HG03135 (cell line): ENCODE data around the gene DNAH1.

Experiments used
- ATAC-seq: cut with Tn5 transposase; IDR thresholded peaks from one replicate; pipeline ENCODE4 v1.9.1; 2021; ENCODE audit warnings: mild to moderate bottlenecking, moderate library complexity; ENCODE audit not compliant: unreplicated experiment

Gene DNAH1

GRCh38 chr3:52431459-52432223 is 115.5 kb downstream of the DNAH1 start:
- ATAC-seq: no peak

GRCh38 chr3:52432225-52432624 is 116.1 kb downstream of the DNAH1 start:
- no peak for ATAC-seq

GRCh38 chr3:52432691-52433141 is 116.6 kb downstream of the DNAH1 start:
- ATAC-seq: no peak

GRCh38 chr3:52433328-52433995 is 117.3 kb downstream of the DNAH1 start:
- ATAC-seq: no peak

GRCh38 chr3:52433996-52434479 is 117.9 kb downstream of the DNAH1 start:
- no peak for ATAC-seq

GRCh38 chr3:52434491-52435115 is 118.5 kb downstream of the DNAH1 start:
- ATAC-seq: no peak

GRCh38 chr3:52435246-52436101 is 119.4 kb downstream of the DNAH1 start:
- ATAC-seq: no peak

GRCh38 chr3:52436500-52437149 is 120.5 kb downstream of the DNAH1 start:
- ATAC-seq: no peak

- no peak for ATAC-seq
Measured at GRCh38 chr3:52437326-52438103, 121.4 kb downstream of the DNAH1 start.

GRCh38 chr3:52438104-52438376 is 121.9 kb downstream of the DNAH1 start:
- ATAC-seq: no peak

GRCh38 chr3:52438579-52439425 is 122.7 kb downstream of the DNAH1 start:
- ATAC-seq: no peak

GRCh38 chr3:52439426-52440248 is 123.5 kb downstream of the DNAH1 start:
- ATAC-seq: no peak

GRCh38 chr3:52440249-52440551 is 124.1 kb downstream of the DNAH1 start:
- no peak for ATAC-seq

GRCh38 chr3:52440671-52441070 is 124.6 kb downstream of the DNAH1 start:
- no peak for ATAC-seq

GRCh38 chr3:52441091-52441771 is 125.1 kb downstream of the DNAH1 start:
- no peak for ATAC-seq

- ATAC-seq: no peak
Measured at GRCh38 chr3:52441772-52442332, 125.7 kb downstream of the DNAH1 start.
